GM15510 (cell line): Measurements from ENCODE around the gene IFIT5.

ENCODE experiments used
- POLR2A ChIP-seq: IDR thresholded peaks from 3 replicates; pipeline ENCODE4 v1.6.1; 2011; ENCODE audit warnings: borderline replicate concordance; ENCODE audit not compliant: insufficient read length; ENCODE audit errors: extremely low read depth

IFIT5 gene

GRCh38 chr10:89414146-89414878 lies at the start of gene IFIT5:
IFIT5 (plus strand) TSS chr10:89414568; CDS start chr10:89414799, 231 bp downstream.
- TF ChIP-seq POLR2A = peak; percentile 51

GRCh38 chr10:89367529-89367928 lies 46.8 kb upstream of the IFIT5 start:
- no peak for TF ChIP-seq POLR2A

- TF ChIP-seq POLR2A = no peak
Observed at GRCh38 chr10:89368129-89368528, 46.2 kb upstream of the IFIT5 start.

- TF ChIP-seq POLR2A = no peak
Observed at GRCh38 chr10:89369156-89370105, 44.9 kb upstream of the IFIT5 start.

GRCh38 chr10:89371079-89371478 lies 43.3 kb upstream of the IFIT5 start:
- no peak for TF ChIP-seq POLR2A

GRCh38 chr10:89371987-89372386 lies 42.4 kb upstream of the IFIT5 start:
- no peak for TF ChIP-seq POLR2A

GRCh38 chr10:89373916-89374711 lies 40.3 kb upstream of the IFIT5 start:
- no peak for TF ChIP-seq POLR2A

- no peak for TF ChIP-seq POLR2A
Observed at GRCh38 chr10:89374713-89375141, 39.6 kb upstream of the IFIT5 start.

GRCh38 chr10:89377705-89378637 lies 36.4 kb upstream of the IFIT5 start, which contains the start of gene IFIT1B:
IFIT1B (plus strand) TSS chr10:89378056; CDS start chr10:89378136, 80 bp downstream.
- TF ChIP-seq POLR2A = no peak

GRCh38 chr10:89379103-89379502 lies 35.3 kb upstream of the IFIT5 start:
- TF ChIP-seq POLR2A = no peak

- no peak for TF ChIP-seq POLR2A
Observed at GRCh38 chr10:89382757-89383156, 31.6 kb upstream of the IFIT5 start.

GRCh38 chr10:89384474-89385340 lies 29.7 kb upstream of the IFIT5 start:
- no peak for TF ChIP-seq POLR2A

- TF ChIP-seq POLR2A = no peak
Observed at GRCh38 chr10:89388806-89389205, 25.6 kb upstream of the IFIT5 start.
